Measurements from ENCODE around the gene HIVEP3. TPM values are rescaled to one million over a fixed set of nuclear protein-coding genes. Genes with fewer than 3 reads are reported as not detected.

HIVEP3 gene
- total RNA-seq, 2 donors from 2014 or later = 0.13 to 0.99 TPM

DNA sequence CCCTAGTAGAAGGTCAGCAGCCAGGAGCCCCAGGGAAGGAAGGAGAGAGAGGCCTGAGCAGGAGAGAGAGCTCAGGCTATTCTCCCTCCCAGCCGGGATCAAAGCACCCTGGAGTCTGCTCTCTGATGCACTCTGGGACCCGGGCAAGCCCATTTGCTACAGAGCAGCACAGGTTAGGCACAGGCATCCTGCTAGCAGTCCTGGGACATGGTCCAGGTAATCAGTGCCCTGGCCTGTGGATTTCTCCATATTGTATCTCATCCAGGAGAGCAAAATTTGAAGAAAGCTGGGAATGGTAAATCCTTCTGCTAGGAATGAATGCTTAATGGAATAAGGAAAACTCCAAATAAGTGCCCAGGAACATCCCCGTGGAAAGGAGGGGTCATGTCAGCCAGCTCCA is 130.3 kb downstream of the HIVEP3 start:
- Histone ChIP-seq H3K4me1 (ENCODE audit: control insufficient read depth, insufficient read depth, low read length) (no peaks in the 10 kb centered on the region), H3K27me3 (ENCODE audit: control insufficient read depth, insufficient read depth, low read length, poor library complexity, severe bottlenecking) (no peaks in the 10 kb centered on the region), H3K9ac (ENCODE audit: extremely low read depth, low read length, poor library complexity, severe bottlenecking) (no peak overlapping the region), H3K27ac (ENCODE audit: low read depth, low read length) (no peak overlapping the region), H3K4me3 (ENCODE audit: low read length) (no peak overlapping the region), H3K36me3 (ENCODE audit: control insufficient read depth, insufficient read depth, low read length) (no peaks in the 10 kb centered on the region), H3K9me3 (ENCODE audit: control insufficient read depth, low read length) (no peaks in the 10 kb centered on the region)
- Mint-ChIP-seq H3K9me3 (peaks cover 5% of the 10 kb centered on the region), H3K27me3 (ENCODE audit: insufficient read depth) (no peaks in the 10 kb centered on the region), H3K4me1 (peaks cover 9% of the 10 kb centered on the region), H3K4me3 (no peak overlapping the region), H3K27ac (no peak overlapping the region), H3K36me3 (ENCODE audit: low read depth) (no peaks in the 10 kb centered on the region)
- 78 to 81% methylated on average over 1 to 3 of the region's 3 CpGs for WGBS, 2 experiments (ENCODE audit: insufficient coverage in 1 of 2, insufficient read length in 1 of 2)
- DNase-seq = no peak
- TF ChIP-seq, protein P1, sequence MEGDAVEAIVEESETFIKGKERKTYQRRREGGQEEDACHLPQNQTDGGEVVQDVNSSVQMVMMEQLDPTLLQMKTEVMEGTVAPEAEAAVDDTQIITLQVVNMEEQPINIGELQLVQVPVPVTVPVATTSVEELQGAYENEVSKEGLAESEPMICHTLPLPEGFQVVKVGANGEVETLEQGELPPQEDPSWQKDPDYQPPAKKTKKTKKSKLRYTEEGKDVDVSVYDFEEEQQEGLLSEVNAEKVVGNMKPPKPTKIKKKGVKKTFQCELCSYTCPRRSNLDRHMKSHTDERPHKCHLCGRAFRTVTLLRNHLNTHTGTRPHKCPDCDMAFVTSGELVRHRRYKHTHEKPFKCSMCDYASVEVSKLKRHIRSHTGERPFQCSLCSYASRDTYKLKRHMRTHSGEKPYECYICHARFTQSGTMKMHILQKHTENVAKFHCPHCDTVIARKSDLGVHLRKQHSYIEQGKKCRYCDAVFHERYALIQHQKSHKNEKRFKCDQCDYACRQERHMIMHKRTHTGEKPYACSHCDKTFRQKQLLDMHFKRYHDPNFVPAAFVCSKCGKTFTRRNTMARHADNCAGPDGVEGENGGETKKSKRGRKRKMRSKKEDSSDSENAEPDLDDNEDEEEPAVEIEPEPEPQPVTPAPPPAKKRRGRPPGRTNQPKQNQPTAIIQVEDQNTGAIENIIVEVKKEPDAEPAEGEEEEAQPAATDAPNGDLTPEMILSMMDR (conservative IDR thresholded peaks at IDR 0.05) = no peak

DNA sequence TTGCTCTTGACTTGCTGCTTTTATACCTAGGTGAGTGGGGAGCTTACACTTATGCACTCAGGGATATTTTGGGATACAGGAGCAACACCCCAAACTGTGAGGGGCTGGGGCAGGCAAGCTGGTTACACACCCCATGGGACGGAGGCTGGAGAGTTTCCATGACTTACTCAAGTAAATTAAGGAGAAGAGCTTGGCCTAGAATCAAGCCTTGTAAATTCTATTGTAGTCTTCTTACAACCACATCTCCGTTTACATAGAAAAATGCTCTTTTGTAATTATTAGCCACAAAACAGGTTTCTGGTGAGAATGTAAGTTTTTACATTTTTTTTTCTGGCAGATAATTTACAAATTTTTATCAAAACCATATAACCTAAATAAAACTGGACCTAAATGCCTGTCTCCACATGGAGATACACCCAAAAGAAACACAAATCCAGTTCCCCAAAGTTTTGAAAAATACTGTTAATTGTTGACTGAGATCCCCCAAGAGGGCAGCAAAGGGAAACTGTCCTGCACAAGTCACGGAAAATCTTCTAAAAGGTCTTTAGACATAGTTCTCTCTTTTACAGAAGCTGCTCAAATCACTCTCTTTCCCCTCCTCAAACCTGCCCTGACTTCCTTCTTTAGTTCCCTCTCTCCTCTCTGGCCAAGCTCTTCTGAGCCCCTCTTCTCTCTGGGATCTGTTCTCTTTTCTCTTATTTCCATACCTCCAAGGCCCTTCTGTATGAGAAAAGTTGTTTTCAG is 134.0 kb downstream of the HIVEP3 start:
- Mint-ChIP-seq H3K4me3 (no peak overlapping the region), H3K4me1 (peaks cover 1% of the 10 kb centered on the region)
- H3K4me3 ChIP-seq (ENCODE audit: low read length) = no peak overlapping the region

DNA sequence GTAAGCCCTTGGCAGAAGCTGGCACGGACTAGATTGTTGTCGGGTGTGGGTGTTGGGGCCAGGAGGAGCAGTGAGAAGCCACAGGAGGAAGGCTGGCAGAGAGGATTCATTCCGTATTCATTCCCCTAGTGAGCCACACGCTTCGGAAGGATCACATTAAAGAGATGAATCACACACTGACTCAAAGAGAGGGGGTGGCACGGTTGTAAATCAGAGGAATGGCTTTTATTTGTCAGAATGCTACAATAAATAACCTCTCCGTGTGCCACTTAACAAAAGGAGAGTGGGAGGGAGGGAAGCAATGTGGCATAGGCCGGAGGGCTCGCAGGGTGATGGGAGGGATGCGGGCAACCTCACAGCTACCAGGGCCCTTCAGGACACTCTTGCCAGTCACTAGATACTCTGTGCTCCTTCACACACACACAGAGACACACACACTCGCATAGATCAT is 135.5 kb downstream of the HIVEP3 start:
- no peaks in the 10 kb centered on the region for H3K4me1 ChIP-seq (ENCODE audit: control insufficient read depth, insufficient read depth, low read length)
- no peak overlapping the region for H3K27ac Mint-ChIP-seq
- H3K36me3 Mint-ChIP-seq (ENCODE audit: low read depth) = no peaks in the 10 kb centered on the region
- no peaks in the 10 kb centered on the region for H3K27me3 ChIP-seq (ENCODE audit: control insufficient read depth, insufficient read depth, low read length, poor library complexity, severe bottlenecking)
- H3K4me3 Mint-ChIP-seq = no peak overlapping the region
- no peak overlapping the region for H3K4me3 ChIP-seq (ENCODE audit: low read length)
- TF ChIP-seq, protein P1 (conservative IDR thresholded peaks at IDR 0.05) = no peak
- H3K27ac ChIP-seq (ENCODE audit: low read depth, low read length) = no peak overlapping the region
- no peaks in the 10 kb centered on the region for H3K27me3 Mint-ChIP-seq (ENCODE audit: insufficient read depth)
- WGBS, 2 experiments (ENCODE audit: insufficient coverage in 1 of 2, insufficient read length in 1 of 2) = 66 to 80% methylated on average over 1 to 11 of the region's 11 CpGs
- no peaks in the 10 kb centered on the region for H3K4me1 Mint-ChIP-seq
- H3K9me3 ChIP-seq (ENCODE audit: control insufficient read depth, low read length) = no peaks in the 10 kb centered on the region
- no peak overlapping the region for H3K9ac ChIP-seq (ENCODE audit: extremely low read depth, low read length, poor library complexity, severe bottlenecking)
- H3K36me3 ChIP-seq (ENCODE audit: control insufficient read depth, insufficient read depth, low read length) = no peaks in the 10 kb centered on the region
- no peak for DNase-seq
- H3K9me3 Mint-ChIP-seq = peaks cover 5% of the 10 kb centered on the region

More for the DNA sequence above, 134.0 kb downstream of the HIVEP3 start:
- WGBS, 2 experiments (ENCODE audit: insufficient coverage in 1 of 2, insufficient read length in 1 of 2) = 88 to 95% methylated on average over 1 to 3 of the region's 3 CpGs
- Histone ChIP-seq H3K36me3 (ENCODE audit: control insufficient read depth, insufficient read depth, low read length) (no peaks in the 10 kb centered on the region), H3K9me3 (ENCODE audit: control insufficient read depth, low read length) (no peaks in the 10 kb centered on the region), H3K27ac (ENCODE audit: low read depth, low read length) (no peak overlapping the region), H3K4me1 (ENCODE audit: control insufficient read depth, insufficient read depth, low read length) (no peaks in the 10 kb centered on the region), H3K27me3 (ENCODE audit: control insufficient read depth, insufficient read depth, low read length, poor library complexity, severe bottlenecking) (no peaks in the 10 kb centered on the region), H3K9ac (ENCODE audit: extremely low read depth, low read length, poor library complexity, severe bottlenecking) (no peak overlapping the region)
- no peak for DNase-seq
- Mint-ChIP-seq H3K27ac (no peak overlapping the region), H3K27me3 (ENCODE audit: insufficient read depth) (no peaks in the 10 kb centered on the region), H3K9me3 (peaks cover 5% of the 10 kb centered on the region), H3K36me3 (ENCODE audit: low read depth) (no peaks in the 10 kb centered on the region)
- TF ChIP-seq, protein P1 (conservative IDR thresholded peaks at IDR 0.05) = no peak
